Body of pancreas (tissue), 4 donors: ENCODE results near the gene ZC3H4. TPM values are rescaled to one million over a fixed set of nuclear protein-coding genes. Genes with fewer than 3 reads are reported as not detected.

Experiments
- ATAC-seq: fragments of 150-250 bp; one replicate; pipeline ENCODE4 v1.9.1; 2016
- DNase-seq, 4 donors: peaks; one replicate each; pipeline ENCODE4 v3.0.0-alpha.2; 2019
- H3K27ac ChIP-seq, 4 donors: fragments of 200-600 bp; sonication (generic); 1 replicate in 3 of 4; 2 replicates in 1 of 4; pipeline versions ENCODE4 v1.5.1 to v1.6.1; 2016 to 2019; ENCODE audit warnings: mild to moderate bottlenecking in 1 of 4, mixed read lengths in 1 of 4, moderate library complexity in 1 of 4
- H3K27me3 ChIP-seq, 2 donors: fragments of 200-600 bp; sonication (generic); one replicate each; pipeline ENCODE4 v1.6.0; 2016; ENCODE audit warnings: mild to moderate bottlenecking in 1 of 2
- H3K36me3 ChIP-seq, 2 donors: fragments of 200-600 bp; sonication (generic); replicated peaks in 1 of 2; 2 replicates each; pipeline ENCODE4 v1.5.1; 2016; ENCODE audit warnings: low read depth in 2 of 2; ENCODE audit not compliant: insufficient read depth in 1 of 2
- H3K4me1 ChIP-seq: fragments of 200-600 bp; sonication (generic); one replicate; pipeline ENCODE4 v1.6.0; 2016
- H3K4me3 ChIP-seq, 2 donors: fragments of 200-600 bp; sonication (generic); 1 replicate in 1 of 2; 2 replicates in 1 of 2; pipeline ENCODE4 v1.5.1; 2016 to 2019
- H3K9me3 ChIP-seq, 3 donors: fragments of 200-600 bp; sonication (generic); 1 replicate in 2 of 3; 2 replicates in 1 of 3; pipeline ENCODE4 v1.5.1; 2016
- CTCF ChIP-seq, 7 experiments: fragments of 450-650 bp in 4 of 7; fragments of 200-600 bp in 3 of 7; sonication (generic) in 3 of 7; IDR thresholded peaks; one replicate each; pipeline ENCODE4 v1.5.1; 2016 to 2019; ENCODE audit warnings: antibody characterized with exemption in 7 of 7
- POLR2A ChIP-seq, 3 donors: fragments of 450-650 bp; IDR thresholded peaks; one replicate each; pipeline ENCODE4 v1.6.1; 2016; ENCODE audit warnings: antibody characterized with exemption in 3 of 3, mild to moderate bottlenecking in 2 of 3
- WGBS, 2 donors: methylation state at CpG; one replicate each; pipeline ENCODE4 v1.1.5; 2017; 5-methylcytosine and 5-hydroxymethylcytosine counted together
- intact Hi-C: fragments of 100-400 bp; cut with DNase I; formaldehyde crosslinking; loops from one replicate; pipeline ENCODE4 v1.15.1; 2023
- total RNA-seq, 2 donors: library from RNA; depleted of rRNA; stranded (reverse); fragments of >200 nt; gene quantifications; one replicate each; pipeline ENCODE4 v1.1.0, GENCODE V29; 2016

The ZC3H4 gene
- total RNA-seq, 2 donors from 2014 or later = 18.9 to 34.3 TPM

GRCh38 chr19:47024502-47024901 lies 89.1 kb downstream of the ZC3H4 start:
- intact Hi-C loops = no loop called here
- WGBS, 2 donors = 58 to 63% methylated on average over 5 of the region's 5 CpGs
- DNase-seq (no peak), ATAC-seq (no peak)
- TF ChIP-seq POLR2A (IDR thresholded peaks at IDR 0.05) (no peak), CTCF (IDR thresholded peaks at IDR 0.05) (no peak)
- Histone ChIP-seq H3K27me3 (peaks cover 0 to 37% of the 10 kb centered on the region in 2 donors), H3K9me3 (no peaks in the 10 kb centered on the region), H3K27ac (no peak overlapping the region), H3K36me3 (no peaks in the 10 kb centered on the region), H3K4me3 (no peak overlapping the region), H3K4me1 (peaks cover 28% of the 10 kb centered on the region)

- Histone ChIP-seq H3K9me3 (no peaks in the 10 kb centered on the region), H3K4me1 (peaks cover 32% of the 10 kb centered on the region), H3K4me3 (no peak overlapping the region), H3K27ac (no peak overlapping the region), H3K36me3 (no peaks in the 10 kb centered on the region), H3K27me3 (peaks cover 0 to 41% of the 10 kb centered on the region in 2 donors)
- WGBS, 2 donors = 28 to 29% methylated on average over 4 to 7 of the region's 7 CpGs
- TF ChIP-seq POLR2A (IDR thresholded peaks at IDR 0.05) = no peak
- TF ChIP-seq CTCF (IDR thresholded peaks at IDR 0.05) = no peak
- ATAC-seq (no peak), DNase-seq (no peak)
- intact Hi-C loops = no loop called here
Measured at GRCh38 chr19:47023448-47023794, 90.2 kb downstream of the ZC3H4 start.

- H3K27me3 ChIP-seq = peaks cover 0 to 41% of the 10 kb centered on the region in 2 donors
- H3K4me3 ChIP-seq = no peak overlapping the region
- DNase-seq (no peak), ATAC-seq (no peak)
- H3K4me1 ChIP-seq = peaks cover 32% of the 10 kb centered on the region
- TF ChIP-seq POLR2A (IDR thresholded peaks at IDR 0.05) = no peak
- TF ChIP-seq CTCF (IDR thresholded peaks at IDR 0.05) = no peak
- H3K9me3 ChIP-seq = no peaks in the 10 kb centered on the region
- H3K36me3 ChIP-seq = no peaks in the 10 kb centered on the region
- intact Hi-C loops = no loop called here
- no peak overlapping the region for H3K27ac ChIP-seq
- 3 to 5% methylated on average over 28 to 33 of the region's 33 CpGs for WGBS, 2 donors
Measured at GRCh38 chr19:47022541-47023447, 90.8 kb downstream of the ZC3H4 start.

- peaks cover 0 to 41% of the 10 kb centered on the region in 2 donors for H3K27me3 ChIP-seq
- 23% methylated on average over 14 of the region's 14 CpGs for WGBS, 2 donors
Measured at GRCh38 chr19:47022140-47022536, 91.4 kb downstream of the ZC3H4 start.

More at GRCh38 chr19:47022140-47022536, 91.4 kb downstream of the ZC3H4 start:
- TF ChIP-seq CTCF (IDR thresholded peaks at IDR 0.05) (no peak), POLR2A (IDR thresholded peaks at IDR 0.05) (no peak)
- DNase-seq (no peak), ATAC-seq (no peak)
- no peaks in the 10 kb centered on the region for H3K36me3 ChIP-seq
- H3K27ac ChIP-seq = no peak overlapping the region
- intact Hi-C loops = no loop called here
- no peaks in the 10 kb centered on the region for H3K9me3 ChIP-seq
- H3K4me1 ChIP-seq = peaks cover 32% of the 10 kb centered on the region
- H3K4me3 ChIP-seq = no peak overlapping the region
